Keratinocyte (primary cell): Measurements from ENCODE around the gene R3HDM1. TPM values are rescaled to one million over a fixed set of nuclear protein-coding genes. Genes with fewer than 3 reads are reported as not detected.

Source experiments
- DNase-seq: peaks from one replicate; pipeline ENCODE4 v3.0.0-alpha.2; 2011; ENCODE audit warnings: low read depth, missing footprints, low spot score
- FAIRE-seq: peaks from 2 replicates; lab custom pipeline; 2011; peaks lifted over from hg19 to GRCh38; lab: Jason Lieb, UNC
- H2AFZ ChIP-seq: 2 replicates; pipeline ENCODE4 v1.6.0; 2012; ENCODE audit warnings: low read length, control low read depth, inconsistent platforms; ENCODE audit not compliant: control insufficient read depth
- H3K27ac ChIP-seq: 2 replicates; pipeline ENCODE4 v1.5.1; 2011; ENCODE audit warnings: low read length; ENCODE audit not compliant: control insufficient read depth, insufficient read depth
- H3K27me3 ChIP-seq: 3 replicates; pipeline ENCODE4 v1.6.0; 2011; ENCODE audit warnings: low read length; ENCODE audit not compliant: control insufficient read depth, insufficient read depth; ENCODE audit errors: extremely low read depth
- H3K36me3 ChIP-seq, 2 experiments: 2 replicates in 1 of 2; 3 replicates in 1 of 2; pipeline ENCODE4 v1.5.1; 2011; ENCODE audit warnings: low read length in 2 of 2, mild to moderate bottlenecking in 1 of 2; ENCODE audit not compliant: control insufficient read depth in 2 of 2, insufficient read depth in 2 of 2; ENCODE audit errors: extremely low read depth in 1 of 2
- H3K4me1 ChIP-seq: 3 replicates; pipeline ENCODE4 v1.5.1; 2011; ENCODE audit warnings: low read length; ENCODE audit not compliant: control insufficient read depth, insufficient read depth; ENCODE audit errors: extremely low read depth
- H3K4me2 ChIP-seq: 3 replicates; pipeline ENCODE4 v1.6.0; 2011; ENCODE audit warnings: low read depth, low read length; ENCODE audit not compliant: control insufficient read depth, insufficient read depth; ENCODE audit errors: extremely low read depth
- H3K4me3 ChIP-seq, 3 experiments: fragments of 200-600 bp in 1 of 3; sonication (generic) in 1 of 3; 2 replicates in 2 of 3; 3 replicates in 1 of 3; pipeline ENCODE4 v1.5.1; 2011 to 2016; ENCODE audit warnings: low read length in 3 of 3, mild to moderate bottlenecking in 3 of 3, control low read depth in 2 of 3, inconsistent platforms in 1 of 3, low read depth in 1 of 3, mixed read lengths in 1 of 3, mixed run types in 1 of 3, moderate library complexity in 1 of 3; ENCODE audit not compliant: control insufficient read depth in 2 of 3, insufficient read depth in 2 of 3; ENCODE audit errors: extremely low read depth in 1 of 3
- H3K79me2 ChIP-seq: 2 replicates; pipeline ENCODE4 v1.6.0; 2012; ENCODE audit warnings: low read length; ENCODE audit not compliant: control insufficient read depth, insufficient read depth
- H3K9ac ChIP-seq: 3 replicates; pipeline ENCODE4 v1.6.0; 2011; ENCODE audit warnings: low read length; ENCODE audit not compliant: control insufficient read depth, insufficient read depth; ENCODE audit errors: extremely low read depth
- H3K9me1 ChIP-seq: 3 replicates; pipeline ENCODE4 v1.6.0; 2011; ENCODE audit warnings: low read length; ENCODE audit not compliant: control insufficient read depth, insufficient read depth; ENCODE audit errors: extremely low read depth
- H3K9me3 ChIP-seq: 2 replicates; pipeline ENCODE4 v1.5.1; 2012; ENCODE audit warnings: low read depth, low read length; ENCODE audit not compliant: control insufficient read depth
- H4K20me1 ChIP-seq: 3 replicates; pipeline ENCODE4 v1.6.0; 2011; ENCODE audit warnings: low read length; ENCODE audit not compliant: control insufficient read depth, insufficient read depth; ENCODE audit errors: extremely low read depth
- EZH2 ChIP-seq: IDR thresholded peaks from one replicate; pipeline ENCODE4 v1.6.1; 2012; ENCODE audit warnings: inconsistent platforms, mild to moderate bottlenecking, low read length, moderate library complexity
- dilution Hi-C: fragments of 300-500 bp; cut with MboI; formaldehyde crosslinking; loops from one replicate; pipeline ENCODE4 v1.7.0; 2020; ENCODE audit warnings: low sequenced_read_pairs; ENCODE audit not compliant: extremely low pct_ligation_motif_present
- polyA plus RNA-seq, 5 experiments: library from polyadenylated mRNA; depleted of rRNA in 3 of 5; stranded (reverse) in 3 of 5; stranded (forward) in 1 of 5; unstranded in 1 of 5; fragments of >200 nt; gene quantifications; 1 replicate in 1 of 5; 2 replicates in 3 of 5; 3 replicates in 1 of 5; pipeline versions ENCODE4 v1.2.1 to v1.2.3, GENCODE V29; 2011 to 2012; ENCODE audit warnings: missing spikeins in 2 of 5, low read depth in 1 of 5, low replicate concordance in 1 of 5
- TF ChIP-seq, protein P1 (sequence below), 3 experiments: IDR thresholded peaks in 1 of 3; conservative IDR thresholded peaks in 1 of 3; optimal IDR thresholded peaks in 1 of 3; 2 replicates in 2 of 3; 3 replicates in 1 of 3; pipeline versions ENCODE3 to v1.5.1; 2011; ENCODE audit warnings: low read length in 3 of 3, mild to moderate bottlenecking in 3 of 3, moderate library complexity in 2 of 3, control low read depth in 1 of 3, inconsistent platforms in 1 of 3; ENCODE audit not compliant: insufficient read depth in 2 of 3; ENCODE audit errors: extremely low read depth in 1 of 3

The R3HDM1 gene
- polyA plus RNA-seq, 1 donor (not counting 4 experiments of a cell fraction or from before 2014, with no cell fraction given), result 41.0 TPM

DNA sequence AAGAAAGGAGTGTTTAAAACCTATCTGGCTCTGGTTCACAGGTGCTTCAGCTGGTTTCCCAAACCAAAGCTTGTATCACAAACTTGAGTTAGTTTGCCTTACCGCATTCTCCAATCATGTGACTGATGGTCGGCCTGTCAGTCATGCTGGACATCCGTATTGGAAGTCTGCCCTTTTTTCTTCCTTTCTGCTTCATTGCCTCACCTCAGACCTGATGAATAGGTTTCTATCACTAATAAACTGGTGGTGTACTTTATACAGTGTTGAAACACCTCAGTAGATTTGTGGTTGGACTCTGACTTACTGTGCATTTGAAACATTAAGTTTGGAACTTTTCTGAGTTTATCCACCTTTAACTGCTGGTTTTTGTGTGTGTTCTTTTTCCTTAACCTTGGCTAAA lies 84.1 kb downstream of the R3HDM1 start:
- DNase-seq, result no peak
- H3K36me3 ChIP-seq, result no peaks in the 10 kb centered on the region
- TF ChIP-seq, protein P1, sequence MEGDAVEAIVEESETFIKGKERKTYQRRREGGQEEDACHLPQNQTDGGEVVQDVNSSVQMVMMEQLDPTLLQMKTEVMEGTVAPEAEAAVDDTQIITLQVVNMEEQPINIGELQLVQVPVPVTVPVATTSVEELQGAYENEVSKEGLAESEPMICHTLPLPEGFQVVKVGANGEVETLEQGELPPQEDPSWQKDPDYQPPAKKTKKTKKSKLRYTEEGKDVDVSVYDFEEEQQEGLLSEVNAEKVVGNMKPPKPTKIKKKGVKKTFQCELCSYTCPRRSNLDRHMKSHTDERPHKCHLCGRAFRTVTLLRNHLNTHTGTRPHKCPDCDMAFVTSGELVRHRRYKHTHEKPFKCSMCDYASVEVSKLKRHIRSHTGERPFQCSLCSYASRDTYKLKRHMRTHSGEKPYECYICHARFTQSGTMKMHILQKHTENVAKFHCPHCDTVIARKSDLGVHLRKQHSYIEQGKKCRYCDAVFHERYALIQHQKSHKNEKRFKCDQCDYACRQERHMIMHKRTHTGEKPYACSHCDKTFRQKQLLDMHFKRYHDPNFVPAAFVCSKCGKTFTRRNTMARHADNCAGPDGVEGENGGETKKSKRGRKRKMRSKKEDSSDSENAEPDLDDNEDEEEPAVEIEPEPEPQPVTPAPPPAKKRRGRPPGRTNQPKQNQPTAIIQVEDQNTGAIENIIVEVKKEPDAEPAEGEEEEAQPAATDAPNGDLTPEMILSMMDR (optimal IDR thresholded peaks at IDR 0.05 in 1 of 3, IDR thresholded peaks at IDR 0.05 in 1 of 3, conservative IDR thresholded peaks at IDR 0.05 in 1 of 3; ENCODE audit: extremely low read depth in 1 of 3, insufficient read depth in 2 of 3, low read length in 3 of 3), result no peak
- TF ChIP-seq EZH2, result no peak

DNA sequence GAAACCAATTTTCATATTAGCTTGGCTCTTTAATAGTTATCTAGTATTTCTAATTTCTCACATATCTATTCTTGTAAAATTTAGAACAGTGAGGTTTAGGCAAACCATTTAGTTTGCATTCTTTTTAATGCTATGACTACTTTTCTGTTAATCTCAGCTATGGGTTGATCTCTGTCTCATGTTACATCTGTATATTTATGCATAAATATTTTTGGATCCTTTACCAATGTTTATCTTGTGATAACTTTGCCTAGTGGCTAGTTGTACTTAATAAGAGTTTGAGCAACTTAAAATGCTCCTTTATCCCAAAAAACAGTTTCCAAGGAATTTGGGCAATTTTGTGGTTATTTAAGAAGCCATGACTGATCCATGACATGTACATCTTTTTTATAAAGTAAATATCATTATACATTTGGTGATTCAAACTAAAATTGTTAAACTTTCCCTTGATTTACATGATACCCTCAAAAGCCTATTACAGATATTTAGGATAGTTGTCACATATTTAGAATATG lies 86.3 kb downstream of the R3HDM1 start:
- no peak overlapping the region for H3K4me3 ChIP-seq
- H3K9me1 ChIP-seq, result no peaks in the 10 kb centered on the region
- H3K4me1 ChIP-seq, result no peaks in the 10 kb centered on the region
- no peak overlapping the region for H3K4me2 ChIP-seq
- H3K9ac ChIP-seq, result no peak overlapping the region
- dilution Hi-C loops, result no loop called here
- H3K36me3 ChIP-seq, result no peaks in the 10 kb centered on the region
- H3K9me3 ChIP-seq, result no peaks in the 10 kb centered on the region
- TF ChIP-seq, protein P1 (optimal IDR thresholded peaks at IDR 0.05 in 1 of 3, IDR thresholded peaks at IDR 0.05 in 1 of 3, conservative IDR thresholded peaks at IDR 0.05 in 1 of 3; ENCODE audit: extremely low read depth in 1 of 3, insufficient read depth in 2 of 3, low read length in 3 of 3), result no peak
- no peak for TF ChIP-seq EZH2
- H4K20me1 ChIP-seq, result no peaks in the 10 kb centered on the region
- H2AFZ ChIP-seq, result no peak overlapping the region
- no peaks in the 10 kb centered on the region for H3K27me3 ChIP-seq
- H3K79me2 ChIP-seq, result no peaks in the 10 kb centered on the region
- DNase-seq (no peak), FAIRE-seq (no peak)
- H3K27ac ChIP-seq, result no peak overlapping the region

More for the DNA sequence above, 84.1 kb downstream of the R3HDM1 start:
- Histone ChIP-seq H3K27ac (no peak overlapping the region), H3K4me2 (no peak overlapping the region), H3K9me1 (no peaks in the 10 kb centered on the region), H4K20me1 (no peaks in the 10 kb centered on the region), H3K4me3 (no peak overlapping the region), H3K27me3 (no peaks in the 10 kb centered on the region), H3K4me1 (no peaks in the 10 kb centered on the region), H3K9me3 (no peaks in the 10 kb centered on the region), H3K79me2 (no peaks in the 10 kb centered on the region), H3K9ac (no peak overlapping the region), H2AFZ (no peak overlapping the region)
- no peak for FAIRE-seq
- dilution Hi-C loops, result no loop called here
